ENCODE results near the gene RASAL1. TPM values are rescaled to one million over a fixed set of nuclear protein-coding genes. Genes with fewer than 3 reads are reported as not detected.

The RASAL1 gene
- polyA plus RNA-seq, 3 donors: not detected

GRCh38 chr12:113155646-113156045 lies 20.1 kb upstream of the RASAL1 start:
- H3K9ac ChIP-seq (ENCODE audit: insufficient read depth, low read length, poor library complexity, severe bottlenecking): no peak overlapping the region
- H3K27ac Mint-ChIP-seq: no peak overlapping the region
- H3K27me3 ChIP-seq (ENCODE audit: control insufficient read depth in 2 of 2, insufficient read depth in 2 of 2, low read length in 2 of 2): peaks cover 31 to 53% of the 10 kb centered on the region in 2 donors
- peak overlapping the region in 1 of 2 donors; percentile 70 for H3K4me3 Mint-ChIP-seq
- H2AFZ ChIP-seq (ENCODE audit: insufficient read depth, low read depth, low read length, poor library complexity, severe bottlenecking): no peak overlapping the region
- intact Hi-C loops (cut with micrococcal nuclease): loop anchor here in 1 of 2 donors (10.0 kb wide), 1 partner anchor 271 kb away; no protein-coding TSS in a partner anchor
- H3K79me2 ChIP-seq (ENCODE audit: insufficient read depth, low read length): no peaks in the 10 kb centered on the region
- H3K9me3 ChIP-seq (replicated peaks in 1 of 2; ENCODE audit: control insufficient read depth in 1 of 2, insufficient read depth in 1 of 2, low read length in 2 of 2): peaks cover 0 to 15% of the 10 kb centered on the region in 2 donors
- 14% methylated on average over 1 of the region's 7 CpGs for WGBS (ENCODE audit: insufficient coverage)
- no peak for TF ChIP-seq CTCF (IDR thresholded peaks at IDR 0.05)
- peaks cover 13 to 34% of the 10 kb centered on the region in 2 donors for H3K4me1 ChIP-seq (ENCODE audit: control insufficient read depth in 1 of 2, insufficient read depth in 2 of 2, low read length in 2 of 2)
- H3K27me3 Mint-ChIP-seq (ENCODE audit: low read depth in 3 of 3): peaks cover 48 to 58% (median 58%) of the 10 kb centered on the region in 3 donors
- peaks cover 30% of the 10 kb centered on the region for H3K4me1 Mint-ChIP-seq
- H3K4me2 ChIP-seq (replicated peaks; ENCODE audit: extremely low read depth, low read length, poor library complexity, severe bottlenecking): no peak overlapping the region
- peaks cover 0 to 11% (median 8%) of the 10 kb centered on the region in 7 donors for H3K9me3 Mint-ChIP-seq
- H3K36me3 Mint-ChIP-seq: peaks cover 39 to 50% of the 10 kb centered on the region in 2 donors
- no peak overlapping the region for H3K4me3 ChIP-seq (replicated peaks in 1 of 3; ENCODE audit: low read depth in 2 of 3, low read length in 3 of 3)
- H3K27ac ChIP-seq (ENCODE audit: low read depth in 1 of 2, low read length in 2 of 2): no peak overlapping the region
- H4K20me1 ChIP-seq (ENCODE audit: insufficient read depth, low read length): no peaks in the 10 kb centered on the region
- DNase-seq: no peak
- peaks cover 30 to 35% of the 10 kb centered on the region in 2 donors for H3K36me3 ChIP-seq (replicated peaks in 1 of 2; ENCODE audit: control insufficient read depth in 1 of 2, insufficient read depth in 2 of 2, low read length in 2 of 2)

- H3K4me3 Mint-ChIP-seq: peak overlapping the region in 1 of 2 donors; percentile 70
- peaks cover 0 to 11% (median 8%) of the 10 kb centered on the region in 7 donors for H3K9me3 Mint-ChIP-seq
- H4K20me1 ChIP-seq (ENCODE audit: insufficient read depth, low read length): no peaks in the 10 kb centered on the region
- no peak for TF ChIP-seq CTCF (IDR thresholded peaks at IDR 0.05)
- peaks cover 34 to 44% of the 10 kb centered on the region in 2 donors for H3K36me3 Mint-ChIP-seq
- H3K9ac ChIP-seq (ENCODE audit: insufficient read depth, low read length, poor library complexity, severe bottlenecking): no peak overlapping the region
- H3K4me2 ChIP-seq (replicated peaks; ENCODE audit: extremely low read depth, low read length, poor library complexity, severe bottlenecking): no peak overlapping the region
- peaks cover 54 to 64% (median 62%) of the 10 kb centered on the region in 3 donors for H3K27me3 Mint-ChIP-seq (ENCODE audit: low read depth in 3 of 3)
- WGBS (ENCODE audit: insufficient coverage): 81% methylated on average over 7 of the region's 12 CpGs
- H3K27me3 ChIP-seq (ENCODE audit: control insufficient read depth in 2 of 2, insufficient read depth in 2 of 2, low read length in 2 of 2): peaks cover 31 to 58% of the 10 kb centered on the region in 2 donors
- intact Hi-C loops (cut with micrococcal nuclease): loop anchor here in 1 of 2 donors (10.0 kb wide), 1 partner anchor 270 kb away; no protein-coding TSS in a partner anchor
- DNase-seq: no peak
- peaks cover 13 to 34% of the 10 kb centered on the region in 2 donors for H3K4me1 ChIP-seq (ENCODE audit: control insufficient read depth in 1 of 2, insufficient read depth in 2 of 2, low read length in 2 of 2)
- peaks cover 30% of the 10 kb centered on the region for H3K4me1 Mint-ChIP-seq
- H2AFZ ChIP-seq (ENCODE audit: insufficient read depth, low read depth, low read length, poor library complexity, severe bottlenecking): no peak overlapping the region
- H3K79me2 ChIP-seq (ENCODE audit: insufficient read depth, low read length): no peaks in the 10 kb centered on the region
- H3K36me3 ChIP-seq (replicated peaks in 1 of 2; ENCODE audit: control insufficient read depth in 1 of 2, insufficient read depth in 2 of 2, low read length in 2 of 2): peaks cover 24 to 29% of the 10 kb centered on the region in 2 donors
- no peak overlapping the region for H3K4me3 ChIP-seq (replicated peaks in 1 of 3; ENCODE audit: low read depth in 2 of 3, low read length in 3 of 3)
- no peak overlapping the region for H3K27ac ChIP-seq (ENCODE audit: low read depth in 1 of 2, low read length in 2 of 2)
- H3K9me3 ChIP-seq (replicated peaks in 1 of 2; ENCODE audit: control insufficient read depth in 1 of 2, insufficient read depth in 1 of 2, low read length in 2 of 2): peaks cover 0 to 15% of the 10 kb centered on the region in 2 donors
- peak overlapping the region in 1 of 7 donors; percentile 31 for H3K27ac Mint-ChIP-seq
Measured at GRCh38 chr12:113155060-113155459, 19.5 kb upstream of the RASAL1 start.
